Mesendoderm (in vitro differentiated cells): ENCODE results near the gene RASSF8.

ENCODE experiments used
- DNase-seq: peaks from one replicate; pipeline ENCODE4 v3.0.0; 2013
- H2AK5ac ChIP-seq: 2 replicates; pipeline ENCODE4 v1.6.1; 2013; ENCODE audit warnings: low read length, inconsistent platforms
- H2BK120ac ChIP-seq: 2 replicates; pipeline ENCODE4 v1.6.1; 2013; ENCODE audit warnings: low read depth, mild to moderate bottlenecking, low read length, moderate library complexity, mixed read lengths
- H2BK15ac ChIP-seq: replicated peaks from 2 replicates; pipeline ENCODE4 v1.6.1; 2013; ENCODE audit warnings: low read depth, mild to moderate bottlenecking, moderate library complexity
- H2BK5ac ChIP-seq: 2 replicates; pipeline ENCODE4 v1.6.1; 2013; ENCODE audit warnings: low read length, inconsistent platforms
- H3K18ac ChIP-seq: 2 replicates; pipeline ENCODE4 v1.6.1; 2013; ENCODE audit warnings: mild to moderate bottlenecking, low read length, mixed read lengths
- H3K23ac ChIP-seq: one replicate; pipeline ENCODE4 v1.6.1; 2013; ENCODE audit warnings: low read length
- H3K27ac ChIP-seq: 2 replicates; pipeline ENCODE4 v1.5.1; 2013; ENCODE audit warnings: low read depth, mild to moderate bottlenecking, inconsistent platforms, low read length, moderate library complexity
- H3K27me3 ChIP-seq: 2 replicates; pipeline ENCODE4 v1.6.1; 2013; ENCODE audit warnings: low read length, control low read depth, mild to moderate bottlenecking, inconsistent platforms; ENCODE audit not compliant: insufficient read depth, poor library complexity
- H3K36me3 ChIP-seq: 2 replicates; pipeline ENCODE4 v1.6.1; 2013; ENCODE audit warnings: low read length, inconsistent platforms; ENCODE audit not compliant: control insufficient read depth, insufficient read depth
- H3K4ac ChIP-seq: one replicate; pipeline ENCODE4 v1.6.1; 2013; ENCODE audit warnings: low read depth, mild to moderate bottlenecking, low read length, moderate library complexity
- H3K4me1 ChIP-seq: 2 replicates; pipeline ENCODE4 v1.6.1; 2013; ENCODE audit warnings: low read depth, low read length, inconsistent platforms; ENCODE audit not compliant: control insufficient read depth
- H3K4me2 ChIP-seq: 2 replicates; pipeline ENCODE4 v1.6.1; 2013; ENCODE audit warnings: low read length
- H3K4me3 ChIP-seq: 2 replicates; pipeline ENCODE4 v1.5.1; 2013; ENCODE audit warnings: mild to moderate bottlenecking, low read length
- H3K56ac ChIP-seq: one replicate; pipeline ENCODE4 v1.6.1; 2013; ENCODE audit warnings: low read length
- H3K79me1 ChIP-seq: 2 replicates; pipeline ENCODE4 v1.6.1; 2013; ENCODE audit warnings: low read length, inconsistent platforms
- H3K79me2 ChIP-seq: 2 replicates; pipeline ENCODE4 v1.6.1; 2013; ENCODE audit warnings: mild to moderate bottlenecking, low read length; ENCODE audit not compliant: control insufficient read depth, insufficient read depth
- H3K9ac ChIP-seq: 2 replicates; pipeline ENCODE4 v1.6.1; 2013; ENCODE audit warnings: low read length, inconsistent platforms
- H4K5ac ChIP-seq: one replicate; pipeline ENCODE4 v1.6.1; 2013; ENCODE audit warnings: low read length
- H4K8ac ChIP-seq: one replicate; pipeline ENCODE4 v1.6.1; 2013; ENCODE audit warnings: low read depth, mild to moderate bottlenecking, control low read depth, low read length, moderate library complexity
- WGBS: extraction: QIAGEN DNeasy Blood & Tissue Kit; methylation state at CpG from one replicate; pipeline ENCODE4 v1.1.7; 2013; ENCODE audit warnings: low lambda C conversion rate, missing lambda C conversion rate; ENCODE audit not compliant: insufficient coverage; ENCODE audit errors: extremely low coverage; 5-methylcytosine and 5-hydroxymethylcytosine counted together

The RASSF8 gene

DNA sequence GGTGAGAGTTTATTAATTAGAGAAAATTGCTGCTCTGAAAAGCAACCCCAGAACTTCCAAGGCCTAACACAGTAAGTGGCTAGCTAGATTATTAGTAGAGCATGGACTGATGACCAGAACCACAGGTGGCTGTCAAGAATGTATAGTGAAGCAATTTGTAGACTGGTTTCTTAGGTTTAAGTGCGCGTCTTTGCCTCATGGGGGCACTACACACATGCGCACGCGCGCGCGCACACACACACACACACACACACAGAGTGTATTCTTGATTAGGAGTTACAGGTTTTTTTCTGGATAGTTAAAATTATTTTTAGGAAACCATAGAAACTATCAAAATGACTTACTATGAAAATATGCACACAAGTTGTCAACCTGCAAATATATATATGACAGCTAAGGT is 99.8 kb downstream of the RASSF8 start:
- Histone ChIP-seq H3K4ac (no peak overlapping the region), H3K4me3 (no peak overlapping the region), H2BK15ac (no peak overlapping the region), H2BK120ac (no peak overlapping the region), H3K36me3 (no peaks in the 10 kb centered on the region), H3K4me1 (no peaks in the 10 kb centered on the region), H3K56ac (no peak overlapping the region), H3K9ac (no peak overlapping the region), H3K18ac (no peak overlapping the region), H3K23ac (no peak overlapping the region), H3K27me3 (no peaks in the 10 kb centered on the region), H4K5ac (no peak overlapping the region), H3K79me2 (no peaks in the 10 kb centered on the region), H4K8ac (no peak overlapping the region), H2AK5ac (no peak overlapping the region), H3K79me1 (peaks cover 3% of the 10 kb centered on the region), H2BK5ac (no peak overlapping the region), H3K27ac (no peak overlapping the region), H3K4me2 (no peak overlapping the region)
- WGBS: no CpG with 5 or more reads among the region's 8 CpGs
- no peak for DNase-seq

DNA sequence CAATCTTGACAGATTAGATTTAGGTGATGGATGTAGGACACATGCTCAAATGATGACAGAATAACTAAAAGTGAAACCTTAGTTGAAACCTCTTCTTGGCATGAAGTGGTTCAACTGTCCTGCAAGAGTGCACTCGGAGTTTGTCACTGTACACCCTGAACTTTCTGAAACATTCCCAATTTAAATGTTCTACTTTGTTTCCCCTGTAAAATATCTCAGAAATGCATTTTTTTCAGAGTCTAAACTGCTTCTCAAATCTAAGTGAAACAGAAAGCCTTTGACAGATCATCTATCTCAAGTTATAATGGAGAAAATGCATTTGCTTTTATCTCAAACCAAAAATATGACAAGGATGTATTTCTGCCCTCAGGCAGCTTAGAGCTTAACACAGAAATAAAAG is 100.3 kb downstream of the RASSF8 start:
- H2BK15ac ChIP-seq: no peak overlapping the region
- H3K27ac ChIP-seq: no peak overlapping the region
- no peak overlapping the region for H3K4me3 ChIP-seq
- no peak overlapping the region for H2BK5ac ChIP-seq
- no peak overlapping the region for H4K5ac ChIP-seq
- no peaks in the 10 kb centered on the region for H3K27me3 ChIP-seq
- H2AK5ac ChIP-seq: no peak overlapping the region
- H4K8ac ChIP-seq: no peak overlapping the region
- no peak for DNase-seq
- H3K79me2 ChIP-seq: no peaks in the 10 kb centered on the region
- H3K4me2 ChIP-seq: no peak overlapping the region
- H3K4me1 ChIP-seq: no peaks in the 10 kb centered on the region
- H3K18ac ChIP-seq: no peak overlapping the region
- no peak overlapping the region for H3K56ac ChIP-seq
- no peak overlapping the region for H3K4ac ChIP-seq
- no CpG with 5 or more reads among the region's 1 CpG for WGBS
- H2BK120ac ChIP-seq: no peak overlapping the region
- H3K36me3 ChIP-seq: no peaks in the 10 kb centered on the region
- peaks cover 3% of the 10 kb centered on the region for H3K79me1 ChIP-seq
- H3K9ac ChIP-seq: no peak overlapping the region
- no peak overlapping the region for H3K23ac ChIP-seq

DNA sequence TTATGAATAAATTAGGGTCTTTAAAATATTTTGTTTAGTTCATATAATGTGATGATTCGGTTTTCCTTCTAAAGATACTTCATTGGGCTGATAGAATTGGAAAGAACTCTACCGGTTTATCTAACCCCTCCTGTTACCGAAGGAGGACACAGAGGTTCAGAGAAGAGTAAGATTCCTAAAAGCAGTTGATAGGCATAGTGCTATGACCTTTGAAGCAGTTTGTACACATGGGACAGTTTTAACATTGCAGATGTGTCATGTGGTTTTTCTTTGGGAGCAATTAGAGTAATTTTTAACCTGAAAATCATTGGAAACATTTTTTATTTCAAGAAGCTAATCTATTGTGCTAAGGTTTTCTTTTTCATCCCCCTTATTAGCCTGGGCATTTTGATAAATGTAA is 103.5 kb downstream of the RASSF8 start:
- Histone ChIP-seq H3K4me3 (no peak overlapping the region), H2AK5ac (no peak overlapping the region), H3K27ac (no peak overlapping the region), H3K27me3 (no peaks in the 10 kb centered on the region), H3K56ac (no peak overlapping the region), H3K9ac (no peak overlapping the region), H3K36me3 (no peaks in the 10 kb centered on the region), H3K18ac (no peak overlapping the region), H2BK15ac (no peak overlapping the region), H2BK120ac (no peak overlapping the region), H4K8ac (no peak overlapping the region), H3K79me2 (no peaks in the 10 kb centered on the region), H3K4ac (no peak overlapping the region), H3K4me2 (no peak overlapping the region), H4K5ac (no peak overlapping the region), H3K23ac (no peak overlapping the region), H3K4me1 (peaks cover 2% of the 10 kb centered on the region), H2BK5ac (no peak overlapping the region), H3K79me1 (no peaks in the 10 kb centered on the region)
- 100% methylated on average over 1 of the region's 3 CpGs for WGBS
- no peak for DNase-seq

DNA sequence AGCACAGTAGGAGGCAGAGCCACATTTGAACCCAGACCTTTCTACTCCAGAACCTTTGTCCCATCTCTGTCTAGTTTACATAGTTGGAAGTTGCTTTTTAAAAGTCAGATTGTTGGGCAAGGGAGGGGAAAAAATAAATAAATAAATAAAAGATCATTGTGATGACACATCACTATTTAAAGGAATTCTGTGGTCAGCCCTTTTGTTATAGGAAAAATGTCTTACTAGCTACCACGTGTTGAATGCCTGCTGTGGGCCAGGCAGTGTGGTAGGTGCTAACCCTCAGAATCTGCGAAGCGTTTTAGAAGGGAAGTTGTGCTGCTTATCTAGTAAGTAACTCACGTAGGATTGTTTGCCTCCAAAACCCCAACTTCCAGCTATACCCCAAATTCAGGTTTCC is 104.1 kb downstream of the RASSF8 start:
- no peak overlapping the region for H3K4ac ChIP-seq
- no peak overlapping the region for H3K27ac ChIP-seq
- no peak overlapping the region for H2BK120ac ChIP-seq
- no peaks in the 10 kb centered on the region for H3K79me1 ChIP-seq
- H3K27me3 ChIP-seq: no peaks in the 10 kb centered on the region
- no peak overlapping the region for H4K5ac ChIP-seq
- no peak overlapping the region for H2AK5ac ChIP-seq
- peaks cover 2% of the 10 kb centered on the region for H3K4me1 ChIP-seq
- H4K8ac ChIP-seq: no peak overlapping the region
- no peak overlapping the region for H2BK15ac ChIP-seq
- WGBS: no CpG with 5 or more reads among the region's 4 CpGs
- H2BK5ac ChIP-seq: no peak overlapping the region
- no peak overlapping the region for H3K18ac ChIP-seq
- no peaks in the 10 kb centered on the region for H3K36me3 ChIP-seq
- no peak overlapping the region for H3K9ac ChIP-seq
- peak; percentile 55 for DNase-seq
- no peaks in the 10 kb centered on the region for H3K79me2 ChIP-seq
- H3K4me3 ChIP-seq: no peak overlapping the region
- H3K23ac ChIP-seq: no peak overlapping the region
- H3K56ac ChIP-seq: no peak overlapping the region
- no peak overlapping the region for H3K4me2 ChIP-seq

DNA sequence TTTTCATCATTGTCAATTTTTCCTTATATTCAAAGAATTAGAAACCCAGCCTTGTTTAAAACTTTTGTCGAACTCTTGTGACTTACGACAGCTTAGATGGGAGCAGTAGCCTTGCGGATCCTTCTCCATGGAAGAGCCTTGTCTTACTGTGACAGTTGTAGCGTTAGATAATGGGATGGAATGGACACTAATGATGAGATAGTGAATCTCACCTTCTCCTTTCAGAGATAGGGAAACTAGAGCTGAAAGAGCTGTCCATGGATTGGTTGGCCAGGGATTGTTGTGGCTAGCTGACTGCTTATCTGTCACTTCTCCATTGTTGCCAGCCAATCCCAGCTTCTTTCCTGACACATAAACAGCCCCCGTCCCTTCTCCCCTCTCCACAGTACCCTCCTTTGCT is 107.0 kb downstream of the RASSF8 start:
- H3K4ac ChIP-seq: no peak overlapping the region
- no peak overlapping the region for H3K23ac ChIP-seq
- H3K27ac ChIP-seq: no peak overlapping the region
- no peaks in the 10 kb centered on the region for H3K79me2 ChIP-seq
- H2BK120ac ChIP-seq: no peak overlapping the region
- H3K79me1 ChIP-seq: no peaks in the 10 kb centered on the region
- DNase-seq: peak; percentile 94
- H3K4me1 ChIP-seq: peaks cover 3% of the 10 kb centered on the region
- H3K4me2 ChIP-seq: no peak overlapping the region
- H2BK5ac ChIP-seq: no peak overlapping the region
- no peak overlapping the region for H3K56ac ChIP-seq
- no peak overlapping the region for H2BK15ac ChIP-seq
- no peak overlapping the region for H2AK5ac ChIP-seq
- H3K27me3 ChIP-seq: no peaks in the 10 kb centered on the region
- no peaks in the 10 kb centered on the region for H3K36me3 ChIP-seq
- no peak overlapping the region for H3K4me3 ChIP-seq
- H3K9ac ChIP-seq: no peak overlapping the region
- H4K5ac ChIP-seq: no peak overlapping the region
- H4K8ac ChIP-seq: no peak overlapping the region
- no peak overlapping the region for H3K18ac ChIP-seq
- WGBS: no CpG with 5 or more reads among the region's 5 CpGs

DNA sequence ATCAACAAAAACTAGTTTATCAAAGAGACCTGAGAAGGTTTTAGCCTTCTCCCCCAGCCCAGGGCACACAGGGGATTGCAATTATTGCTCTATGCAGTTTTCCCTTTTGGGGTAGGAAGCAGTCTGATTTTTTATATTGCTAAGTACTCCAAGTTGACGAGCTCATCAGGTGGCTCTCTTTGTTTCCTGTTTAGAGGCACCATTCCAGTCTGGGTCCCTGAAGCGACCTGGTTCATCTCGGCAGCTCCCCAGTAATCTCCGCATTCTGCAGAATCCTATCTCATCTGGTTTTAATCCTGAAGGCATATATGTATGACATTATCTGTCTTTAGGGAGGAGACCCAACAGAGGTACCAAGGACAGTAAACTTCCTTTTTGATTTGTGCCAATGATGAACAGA is 110.0 kb downstream of the RASSF8 start:
- Histone ChIP-seq H4K5ac (no peak overlapping the region), H3K27ac (no peak overlapping the region), H2BK15ac (no peak overlapping the region), H3K4me1 (peaks cover 3% of the 10 kb centered on the region), H3K79me2 (no peaks in the 10 kb centered on the region), H3K18ac (no peak overlapping the region), H3K79me1 (no peaks in the 10 kb centered on the region), H2BK120ac (no peak overlapping the region), H2BK5ac (no peak overlapping the region), H3K9ac (no peak overlapping the region), H3K4me2 (no peak overlapping the region), H2AK5ac (no peak overlapping the region), H3K23ac (no peak overlapping the region), H3K4ac (no peak overlapping the region), H3K4me3 (no peak overlapping the region), H3K27me3 (no peaks in the 10 kb centered on the region), H3K56ac (no peak overlapping the region), H3K36me3 (no peaks in the 10 kb centered on the region), H4K8ac (no peak overlapping the region)
- WGBS: no CpG with 5 or more reads among the region's 4 CpGs
- peak; percentile 19 for DNase-seq
